ENCODE measurements around the gene FAM118A. TPM values are rescaled to one million over a fixed set of nuclear protein-coding genes. Genes with fewer than 3 reads are reported as not detected.

Gene FAM118A
- total RNA-seq, 1 donor from 2014 or later = 59.3 TPM

GRCh38 chr22:45331486-45331885 lies 21.8 kb downstream of the FAM118A start:
- H3K4me3 Mint-ChIP-seq = no peak overlapping the region
- H3K4me1 Mint-ChIP-seq = no peaks in the 10 kb centered on the region
- ChIA-PET POLR2A (no interaction called here), CTCF (no interaction called here)
- H3K27me3 Mint-ChIP-seq = no peaks in the 10 kb centered on the region
- intact Hi-C loops (cut with micrococcal nuclease) = no loop called here
- no peak overlapping the region for H3K27ac Mint-ChIP-seq
- ATAC-seq (ENCODE audit: low read depth) (no peak), DNase-seq (no peak)
- H3K9me3 Mint-ChIP-seq = no peaks in the 10 kb centered on the region
- TF ChIP-seq CTCF (IDR thresholded peaks at IDR 0.05) = no peak
- peaks cover 74% of the 10 kb centered on the region for H3K36me3 Mint-ChIP-seq (ENCODE audit: low read depth)

GRCh38 chr22:45332001-45332400 lies 22.3 kb downstream of the FAM118A start:
- ATAC-seq (ENCODE audit: low read depth) (no peak), DNase-seq (no peak)
- ChIA-PET POLR2A (no interaction called here), CTCF (no interaction called here)
- H3K4me3 Mint-ChIP-seq = no peak overlapping the region
- no peaks in the 10 kb centered on the region for H3K27me3 Mint-ChIP-seq
- intact Hi-C loops (cut with micrococcal nuclease) = no loop called here
- H3K9me3 Mint-ChIP-seq = no peaks in the 10 kb centered on the region
- no peak overlapping the region for H3K27ac Mint-ChIP-seq
- peaks cover 78% of the 10 kb centered on the region for H3K36me3 Mint-ChIP-seq (ENCODE audit: low read depth)
- no peak for TF ChIP-seq CTCF (IDR thresholded peaks at IDR 0.05)
- H3K4me1 Mint-ChIP-seq = no peaks in the 10 kb centered on the region

- POLR2A ChIA-PET = no interaction called here
- intact Hi-C loops (cut with micrococcal nuclease) = no loop called here
- Mint-ChIP-seq H3K4me1 (no peaks in the 10 kb centered on the region), H3K4me3 (no peak overlapping the region), H3K36me3 (ENCODE audit: low read depth) (peaks cover 86% of the 10 kb centered on the region), H3K27me3 (no peaks in the 10 kb centered on the region), H3K27ac (no peak overlapping the region), H3K9me3 (no peaks in the 10 kb centered on the region)
- TF ChIP-seq CTCF (IDR thresholded peaks at IDR 0.05) = no peak
- ATAC-seq (ENCODE audit: low read depth) (no peak), DNase-seq (no peak)
- CTCF ChIA-PET = no interaction called here
Observed at GRCh38 chr22:45334068-45334467, 24.3 kb downstream of the FAM118A start.

GRCh38 chr22:45334528-45334927 lies 24.8 kb downstream of the FAM118A start:
- no peak for ATAC-seq (ENCODE audit: low read depth)
- Mint-ChIP-seq H3K27ac (no peak overlapping the region), H3K4me3 (no peak overlapping the region), H3K9me3 (no peaks in the 10 kb centered on the region), H3K27me3 (no peaks in the 10 kb centered on the region), H3K36me3 (ENCODE audit: low read depth) (peaks cover 83% of the 10 kb centered on the region), H3K4me1 (no peaks in the 10 kb centered on the region)
- POLR2A ChIA-PET = no interaction called here
- no peak for TF ChIP-seq CTCF (IDR thresholded peaks at IDR 0.05)
- DNase-seq = no peak
- CTCF ChIA-PET = no interaction called here
- intact Hi-C loops (cut with micrococcal nuclease) = no loop called here

- POLR2A ChIA-PET = no interaction called here
Observed at GRCh38 chr22:45335021-45335818, 25.5 kb downstream of the FAM118A start.

More at GRCh38 chr22:45335021-45335818, 25.5 kb downstream of the FAM118A start:
- H3K4me3 Mint-ChIP-seq = no peak overlapping the region
- no peaks in the 10 kb centered on the region for H3K27me3 Mint-ChIP-seq
- no peak for TF ChIP-seq CTCF (IDR thresholded peaks at IDR 0.05)
- no peaks in the 10 kb centered on the region for H3K9me3 Mint-ChIP-seq
- H3K4me1 Mint-ChIP-seq = no peaks in the 10 kb centered on the region
- H3K27ac Mint-ChIP-seq = no peak overlapping the region
- DNase-seq = no peak
- no peak for ATAC-seq (ENCODE audit: low read depth)
- intact Hi-C loops (cut with micrococcal nuclease) = no loop called here
- CTCF ChIA-PET = no interaction called here
- H3K36me3 Mint-ChIP-seq (ENCODE audit: low read depth) = peaks cover 84% of the 10 kb centered on the region
